ENCODE data around the gene DDX20.

- TF ChIP-seq, protein P1, sequence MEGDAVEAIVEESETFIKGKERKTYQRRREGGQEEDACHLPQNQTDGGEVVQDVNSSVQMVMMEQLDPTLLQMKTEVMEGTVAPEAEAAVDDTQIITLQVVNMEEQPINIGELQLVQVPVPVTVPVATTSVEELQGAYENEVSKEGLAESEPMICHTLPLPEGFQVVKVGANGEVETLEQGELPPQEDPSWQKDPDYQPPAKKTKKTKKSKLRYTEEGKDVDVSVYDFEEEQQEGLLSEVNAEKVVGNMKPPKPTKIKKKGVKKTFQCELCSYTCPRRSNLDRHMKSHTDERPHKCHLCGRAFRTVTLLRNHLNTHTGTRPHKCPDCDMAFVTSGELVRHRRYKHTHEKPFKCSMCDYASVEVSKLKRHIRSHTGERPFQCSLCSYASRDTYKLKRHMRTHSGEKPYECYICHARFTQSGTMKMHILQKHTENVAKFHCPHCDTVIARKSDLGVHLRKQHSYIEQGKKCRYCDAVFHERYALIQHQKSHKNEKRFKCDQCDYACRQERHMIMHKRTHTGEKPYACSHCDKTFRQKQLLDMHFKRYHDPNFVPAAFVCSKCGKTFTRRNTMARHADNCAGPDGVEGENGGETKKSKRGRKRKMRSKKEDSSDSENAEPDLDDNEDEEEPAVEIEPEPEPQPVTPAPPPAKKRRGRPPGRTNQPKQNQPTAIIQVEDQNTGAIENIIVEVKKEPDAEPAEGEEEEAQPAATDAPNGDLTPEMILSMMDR (conservative IDR thresholded peaks at IDR 0.05), result no peak
- TF ChIP-seq EZH2 (IDR thresholded peaks at IDR 0.05; ENCODE audit: low read depth), result no peak
Measured at GRCh38 chr1:111707906-111708305, 47.8 kb upstream of the DDX20 start.

All from PC-9 (cell line).